GM12801 (cell line): Measurements from ENCODE around the gene TNIP2.

ENCODE experiments used
- CTCF ChIP-seq: IDR thresholded peaks from one replicate; pipeline ENCODE4 v1.5.1; 2011; ENCODE audit warnings: control low read depth; ENCODE audit not compliant: insufficient read length; ENCODE audit errors: extremely low read depth

TNIP2 gene

GRCh38 chr4:2799971-2800690, 44.0 kb upstream of the TNIP2 start:
- TF ChIP-seq CTCF = no peak

GRCh38 chr4:2799224-2799911, 43.2 kb upstream of the TNIP2 start:
- TF ChIP-seq CTCF = no peak

GRCh38 chr4:2798399-2799223, 42.5 kb upstream of the TNIP2 start:
- no peak for TF ChIP-seq CTCF

GRCh38 chr4:2797545-2798305, 41.6 kb upstream of the TNIP2 start:
- no peak for TF ChIP-seq CTCF

GRCh38 chr4:2796849-2797544, 40.9 kb upstream of the TNIP2 start:
- no peak for TF ChIP-seq CTCF

GRCh38 chr4:2795893-2796848, 40.0 kb upstream of the TNIP2 start:
- no peak for TF ChIP-seq CTCF
